ENCODE data around the gene SH2D3C. TPM values are rescaled to one million over a fixed set of nuclear protein-coding genes. Genes with fewer than 3 reads are reported as not detected.
A peak's percentile ranks its signal among the peaks of the same experiment; 100 is the strongest.

SH2D3C gene
- total RNA-seq, 2 donors from 2014 or later: 27.6 to 46.8 TPM

- H3K9me3 Mint-ChIP-seq: no peaks in the 10 kb centered on the region
- no peak for ATAC-seq (replicated peaks)
- H3K36me3 Mint-ChIP-seq (ENCODE audit: low read depth): peaks cover 75% of the 10 kb centered on the region
- no peak overlapping the region for H3K27ac Mint-ChIP-seq
- no peak overlapping the region for H3K4me3 Mint-ChIP-seq
- no peaks in the 10 kb centered on the region for H3K27me3 Mint-ChIP-seq
- no peaks in the 10 kb centered on the region for H3K4me1 Mint-ChIP-seq
These were observed 34.6 kb upstream of the SH2D3C start for GRCh38 chr9:127812936-127813675.

DNA sequence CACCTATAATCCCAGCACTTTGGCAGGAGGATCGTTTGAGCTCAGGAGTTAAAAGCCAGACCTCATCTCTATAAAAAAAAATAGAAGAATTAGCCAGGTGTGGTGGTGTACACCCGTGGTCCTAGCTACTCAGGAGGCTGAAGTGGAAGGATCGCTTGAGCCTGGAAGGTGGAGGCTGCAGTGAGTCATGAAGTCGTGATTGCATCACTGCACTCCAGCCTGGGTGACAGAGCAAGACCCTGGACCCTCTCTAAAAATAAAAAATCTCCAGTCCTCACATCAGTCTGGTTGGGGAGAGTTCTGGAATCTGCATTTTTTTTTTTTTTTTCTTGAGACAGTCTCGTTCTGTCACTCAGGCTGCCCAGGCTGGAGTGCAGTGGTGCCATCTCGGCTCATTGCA lies 33.5 kb upstream of the SH2D3C start:
- Mint-ChIP-seq H3K4me3 (no peak overlapping the region), H3K36me3 (ENCODE audit: low read depth) (peaks cover 78% of the 10 kb centered on the region), H3K27me3 (no peaks in the 10 kb centered on the region), H3K27ac (no peak overlapping the region), H3K4me1 (no peaks in the 10 kb centered on the region), H3K9me3 (no peaks in the 10 kb centered on the region)
- ATAC-seq (replicated peaks): no peak

- no peaks in the 10 kb centered on the region for H3K4me1 Mint-ChIP-seq
- ATAC-seq (replicated peaks): no peak
- H3K9me3 Mint-ChIP-seq: no peaks in the 10 kb centered on the region
- H3K36me3 Mint-ChIP-seq (ENCODE audit: low read depth): peaks cover 91% of the 10 kb centered on the region
- H3K27me3 Mint-ChIP-seq: no peaks in the 10 kb centered on the region
- no peak overlapping the region for H3K27ac Mint-ChIP-seq
- H3K4me3 Mint-ChIP-seq: no peak overlapping the region
These were observed 32.1 kb upstream of the SH2D3C start for GRCh38 chr9:127810378-127811187.

- Mint-ChIP-seq H3K27me3 (no peaks in the 10 kb centered on the region), H3K36me3 (ENCODE audit: low read depth) (peaks cover 86% of the 10 kb centered on the region), H3K4me3 (no peak overlapping the region), H3K9me3 (no peaks in the 10 kb centered on the region), H3K4me1 (no peaks in the 10 kb centered on the region), H3K27ac (no peak overlapping the region)
- peak; percentile 52 for ATAC-seq (replicated peaks)
These were observed 31.3 kb upstream of the SH2D3C start for GRCh38 chr9:127809540-127810377.

DNA sequence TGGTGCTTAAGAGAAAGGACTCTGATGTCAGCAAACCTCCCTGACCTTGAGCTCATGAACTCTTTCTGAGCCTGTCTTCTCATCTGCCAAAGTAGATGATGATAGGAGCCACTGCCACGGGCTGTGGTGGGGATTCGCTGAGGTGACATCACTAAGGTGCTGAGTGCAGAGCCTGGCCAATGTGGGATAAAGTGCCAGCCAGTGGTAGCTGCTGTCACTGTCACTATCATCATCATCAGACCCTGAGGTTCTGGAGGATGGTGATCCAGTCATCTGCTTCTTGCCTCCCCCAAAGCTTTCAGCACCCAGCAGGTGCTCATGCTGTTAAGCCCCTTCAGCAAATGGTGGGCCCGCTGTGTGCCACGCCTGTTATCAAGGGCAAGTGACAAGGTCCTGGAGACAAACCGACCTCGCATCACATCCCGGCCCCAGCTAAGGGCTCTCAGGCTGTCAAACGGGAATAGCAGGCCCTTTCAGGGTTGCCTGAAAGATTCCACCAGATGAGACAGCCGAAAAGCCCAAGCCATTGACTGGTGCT lies 30.6 kb upstream of the SH2D3C start:
- H3K27me3 Mint-ChIP-seq: no peaks in the 10 kb centered on the region
- H3K27ac Mint-ChIP-seq: no peak overlapping the region
- no peaks in the 10 kb centered on the region for H3K9me3 Mint-ChIP-seq
- no peak overlapping the region for H3K4me3 Mint-ChIP-seq
- no peak for ATAC-seq (replicated peaks)
- no peaks in the 10 kb centered on the region for H3K4me1 Mint-ChIP-seq
- H3K36me3 Mint-ChIP-seq (ENCODE audit: low read depth): peaks cover 86% of the 10 kb centered on the region

DNA sequence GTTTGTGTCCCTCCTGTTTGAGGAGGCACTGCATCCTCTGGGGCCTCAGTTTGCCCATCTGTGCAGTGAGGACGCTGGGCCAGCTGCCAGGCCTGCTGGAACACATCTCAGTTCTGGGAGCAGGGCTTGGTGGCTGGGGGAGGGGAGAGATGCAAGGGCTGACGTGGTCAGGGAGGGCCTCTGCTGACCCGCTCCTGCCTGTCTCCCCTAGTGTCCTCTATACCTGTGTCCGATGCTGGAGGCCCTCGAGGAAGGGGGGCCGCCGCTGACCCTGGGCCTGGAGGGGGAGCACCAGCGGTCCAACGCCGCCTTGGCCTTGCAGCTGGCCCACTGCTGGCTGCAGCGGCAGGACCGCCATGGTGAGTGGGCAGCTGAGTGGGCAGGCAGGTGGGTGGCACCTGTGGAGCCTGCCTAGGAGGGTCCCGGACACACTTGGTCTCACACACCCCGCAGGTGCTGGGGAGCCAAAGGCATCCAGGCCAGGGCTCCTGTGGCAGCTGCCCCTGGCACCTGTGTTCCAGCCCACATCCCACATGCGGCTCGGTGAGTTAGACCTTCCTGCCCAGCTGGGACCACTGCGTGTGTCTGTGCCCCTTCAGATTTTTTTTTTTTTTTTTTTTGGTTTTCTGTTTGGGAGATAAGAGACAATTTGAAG lies 30.0 kb upstream of the SH2D3C start:
- Mint-ChIP-seq H3K4me1 (no peaks in the 10 kb centered on the region), H3K27me3 (no peaks in the 10 kb centered on the region), H3K27ac (no peak overlapping the region), H3K4me3 (no peak overlapping the region), H3K36me3 (ENCODE audit: low read depth) (peaks cover 81% of the 10 kb centered on the region), H3K9me3 (no peaks in the 10 kb centered on the region)
- no peak for ATAC-seq (replicated peaks)

- Mint-ChIP-seq H3K4me1 (no peaks in the 10 kb centered on the region), H3K36me3 (ENCODE audit: low read depth) (peaks cover 65% of the 10 kb centered on the region), H3K4me3 (no peak overlapping the region), H3K27me3 (no peaks in the 10 kb centered on the region), H3K9me3 (no peaks in the 10 kb centered on the region), H3K27ac (no peak overlapping the region)
- no peak for ATAC-seq (replicated peaks)
These were observed 28.4 kb upstream of the SH2D3C start for GRCh38 chr9:127806871-127807270.

DNA sequence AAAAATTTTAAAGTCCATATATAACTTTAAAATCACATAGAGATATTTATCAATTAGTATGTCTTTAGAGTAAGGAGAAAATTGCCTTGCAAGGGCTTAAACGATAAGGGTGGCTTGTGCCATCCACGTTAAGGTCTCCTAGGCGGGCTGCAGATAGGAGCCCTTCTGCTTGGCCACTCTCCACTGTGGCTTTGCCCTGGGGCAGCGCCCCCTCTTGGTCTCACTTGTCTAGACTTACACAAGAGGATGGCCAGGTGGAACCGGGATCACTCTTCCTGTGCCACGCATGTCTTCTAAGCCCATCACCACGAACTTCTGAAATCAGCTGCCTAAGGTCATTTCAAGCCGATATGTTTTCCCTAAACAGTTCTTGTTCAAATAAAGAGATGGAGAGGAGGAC lies 27.2 kb upstream of the SH2D3C start:
- H3K9me3 Mint-ChIP-seq: no peaks in the 10 kb centered on the region
- no peak for ATAC-seq (replicated peaks)
- H3K4me3 Mint-ChIP-seq: no peak overlapping the region

DNA sequence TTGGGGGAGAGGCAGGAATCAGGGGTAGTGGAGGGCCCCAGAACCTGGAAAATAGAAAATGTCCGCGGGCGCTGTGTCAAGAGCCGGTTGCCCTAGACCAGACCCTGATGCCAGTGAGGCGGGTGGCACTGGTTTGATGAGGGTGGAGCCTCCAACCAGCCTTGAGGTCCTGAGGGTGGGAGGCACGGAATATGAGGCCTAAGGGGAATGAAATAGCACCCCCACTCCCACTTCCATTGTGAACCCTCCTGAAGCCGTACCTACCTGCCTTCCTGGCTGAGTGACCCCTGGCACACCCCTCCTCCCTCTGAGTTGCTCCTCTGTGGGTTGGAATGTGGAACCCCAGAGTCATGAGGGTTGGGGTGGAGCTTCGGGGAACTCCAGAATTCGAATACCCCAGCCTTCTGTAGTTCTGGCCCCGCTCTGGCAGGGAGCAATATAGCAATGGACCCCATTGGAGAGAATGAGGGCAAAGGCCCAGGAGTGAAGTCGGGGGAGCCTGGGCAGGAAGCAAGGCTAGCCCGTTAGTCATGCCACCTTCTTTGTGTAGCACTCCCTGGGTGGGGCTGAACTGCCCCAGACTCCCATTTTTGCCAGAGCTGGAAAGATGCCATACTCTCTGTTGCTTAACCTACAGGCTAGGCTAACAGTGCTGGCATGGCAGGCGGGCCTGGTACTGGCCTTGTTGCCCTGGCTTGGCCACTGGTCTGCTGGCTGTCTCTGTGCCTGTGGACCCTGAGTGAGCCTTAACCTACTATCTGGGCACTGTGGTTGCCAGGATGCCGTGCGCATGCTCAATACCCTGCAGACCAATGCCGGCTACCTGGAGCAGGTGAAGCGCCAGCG lies 25.3 kb upstream of the SH2D3C start:
- Mint-ChIP-seq H3K4me3 (peak overlapping the region; percentile 82), H3K36me3 (ENCODE audit: low read depth) (peaks cover 39% of the 10 kb centered on the region), H3K27me3 (no peaks in the 10 kb centered on the region), H3K27ac (peak overlapping the region; percentile 88), H3K4me1 (no peaks in the 10 kb centered on the region), H3K9me3 (no peaks in the 10 kb centered on the region)
- peak; percentile 15 for ATAC-seq (replicated peaks)

More for the DNA sequence above, 27.2 kb upstream of the SH2D3C start:
- Mint-ChIP-seq H3K27ac (peak overlapping the region; percentile 54), H3K36me3 (ENCODE audit: low read depth) (peaks cover 53% of the 10 kb centered on the region), H3K27me3 (no peaks in the 10 kb centered on the region), H3K4me1 (no peaks in the 10 kb centered on the region)

- no peaks in the 10 kb centered on the region for H3K4me1 Mint-ChIP-seq
These were observed 24.3 kb upstream of the SH2D3C start, which contains the start of gene FPGS for GRCh38 chr9:127802576-127803443. Gene FPGS, plus strand, starts transcription at chr9:127802882. Its CDS starts 43 bp downstream, at chr9:127802925.

DNA sequence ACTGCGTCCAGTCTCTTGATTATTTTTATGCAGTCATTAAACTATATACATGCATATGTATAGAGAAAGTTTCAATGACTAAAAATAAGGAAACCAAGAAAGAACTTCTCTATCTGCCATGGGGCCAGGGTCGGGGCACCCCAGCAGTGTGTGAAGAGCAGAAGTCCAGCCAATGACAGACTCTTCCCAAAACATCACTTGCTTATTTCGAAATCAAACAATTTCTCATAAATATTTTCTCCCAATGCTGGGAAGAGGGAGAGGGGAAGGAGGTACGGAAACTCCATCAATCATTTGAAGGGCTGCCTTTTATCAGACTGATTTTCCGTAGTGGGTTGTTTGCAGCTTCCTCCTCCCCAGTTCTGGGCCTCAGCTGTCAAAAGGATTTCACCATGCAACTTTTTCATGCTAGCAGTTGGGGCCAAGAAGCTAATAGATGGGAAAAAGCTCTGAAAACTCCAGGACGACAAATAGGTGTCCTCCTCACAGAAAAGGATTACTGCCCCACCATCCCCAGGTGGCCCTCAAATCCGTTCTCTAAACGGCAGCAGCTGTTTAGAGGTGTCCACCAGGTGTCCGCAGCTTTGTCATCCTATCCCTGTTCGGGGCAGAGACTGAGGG lies 23.6 kb upstream of the SH2D3C start:
- H3K36me3 Mint-ChIP-seq (ENCODE audit: low read depth): peaks cover 22% of the 10 kb centered on the region
- no peak for ATAC-seq (replicated peaks)
- H3K27me3 Mint-ChIP-seq: no peaks in the 10 kb centered on the region
- peak overlapping the region; percentile 82 for H3K4me3 Mint-ChIP-seq
- peaks cover 1% of the 10 kb centered on the region for H3K4me1 Mint-ChIP-seq
- H3K27ac Mint-ChIP-seq: peak overlapping the region; percentile 85
- no peaks in the 10 kb centered on the region for H3K9me3 Mint-ChIP-seq

More at GRCh38 chr9:127802576-127803443, 24.3 kb upstream of the SH2D3C start, which contains the start of gene FPGS:
- peak within 1 kb of the TSS; percentile 82 for H3K4me3 Mint-ChIP-seq
- H3K36me3 Mint-ChIP-seq (ENCODE audit: low read depth): peaks cover 30% of the 10 kb centered on the region
- H3K9me3 Mint-ChIP-seq: no peaks in the 10 kb centered on the region
- peak; percentile 89 for ATAC-seq (replicated peaks)
- no peaks in the 10 kb centered on the region for H3K27me3 Mint-ChIP-seq
- H3K27ac Mint-ChIP-seq: peak within 1 kb of the TSS; percentile 88

DNA sequence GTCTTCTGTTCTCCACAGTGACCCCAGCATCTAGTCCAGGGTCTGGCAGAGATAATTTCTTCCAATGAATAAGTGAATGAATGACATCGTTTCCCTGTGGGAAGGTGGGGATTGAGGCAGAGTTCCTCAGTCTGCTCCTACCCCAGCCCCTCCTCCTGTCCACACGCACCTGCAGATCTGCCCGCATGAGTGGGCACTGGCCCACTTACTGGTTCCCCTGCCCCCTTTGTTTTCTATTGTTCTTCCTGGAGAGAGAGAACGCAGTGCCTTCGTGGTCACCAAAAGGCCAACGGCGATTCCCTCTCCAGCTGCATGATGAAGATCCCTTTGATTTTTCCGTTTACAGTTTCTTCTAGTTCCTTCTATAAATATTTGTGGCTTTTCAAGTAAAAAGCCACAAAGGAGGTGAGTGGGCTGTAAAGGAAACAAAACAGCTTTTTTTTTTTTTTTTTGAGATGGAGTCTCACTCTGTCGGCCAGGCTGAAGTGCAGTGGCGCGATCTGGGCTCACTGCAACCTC lies 18.4 kb upstream of the SH2D3C start:
- H3K27me3 Mint-ChIP-seq: no peaks in the 10 kb centered on the region

More for the DNA sequence above, 18.4 kb upstream of the SH2D3C start:
- ATAC-seq (replicated peaks): peak; percentile 43
- Mint-ChIP-seq H3K4me3 (peak overlapping the region; percentile 60), H3K36me3 (ENCODE audit: low read depth) (peaks cover 28% of the 10 kb centered on the region), H3K4me1 (peaks cover 11% of the 10 kb centered on the region), H3K9me3 (no peaks in the 10 kb centered on the region), H3K27ac (peak overlapping the region; percentile 44)
